SHP77 treated with DMSO at 0.1 percent for 48 hours (cell line): Measurements from ENCODE around the gene CHTOP.

Experiments
- DNase-seq: peaks from one replicate; lab custom pipeline; 2025; lab: John Stamatoyannopoulos, UW

CHTOP gene

DNA sequence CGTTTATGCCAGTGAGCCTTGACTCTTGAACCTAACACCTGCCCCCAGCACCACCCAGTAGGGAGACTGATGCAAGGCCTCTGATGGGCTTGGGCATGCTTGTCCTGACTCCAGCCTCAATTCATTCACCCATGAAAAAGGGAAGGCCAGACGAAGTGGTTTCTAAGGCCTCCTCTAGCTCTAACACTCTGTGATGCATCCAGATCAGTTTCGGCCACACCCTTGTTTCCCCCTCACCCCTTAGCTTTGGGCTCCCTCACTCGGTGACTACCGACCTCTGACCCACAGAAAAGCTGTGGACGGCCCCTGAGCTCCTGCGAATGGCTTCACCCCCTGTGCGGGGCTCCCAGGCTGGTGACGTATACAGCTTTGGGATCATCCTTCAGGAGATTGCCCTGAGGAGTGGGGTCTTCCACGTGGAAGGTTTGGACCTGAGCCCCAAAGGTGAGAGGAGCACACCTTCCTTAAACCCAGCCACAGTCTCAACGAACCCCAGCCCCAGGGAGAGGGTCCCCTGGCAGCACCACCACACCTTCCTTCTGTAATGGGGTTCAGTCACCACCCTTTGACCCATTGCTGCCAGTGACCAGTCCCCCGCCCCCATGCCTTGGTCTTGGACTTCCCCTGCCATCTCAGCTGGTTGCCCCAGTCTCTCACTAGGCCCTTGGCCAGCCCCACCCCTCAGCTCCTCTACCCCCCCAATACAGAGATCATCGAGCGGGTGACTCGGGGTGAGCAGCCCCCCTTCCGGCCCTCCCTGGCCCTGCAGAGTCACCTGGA, 53.7 kb downstream of the CHTOP start:
- DNase-seq: no peak

DNA sequence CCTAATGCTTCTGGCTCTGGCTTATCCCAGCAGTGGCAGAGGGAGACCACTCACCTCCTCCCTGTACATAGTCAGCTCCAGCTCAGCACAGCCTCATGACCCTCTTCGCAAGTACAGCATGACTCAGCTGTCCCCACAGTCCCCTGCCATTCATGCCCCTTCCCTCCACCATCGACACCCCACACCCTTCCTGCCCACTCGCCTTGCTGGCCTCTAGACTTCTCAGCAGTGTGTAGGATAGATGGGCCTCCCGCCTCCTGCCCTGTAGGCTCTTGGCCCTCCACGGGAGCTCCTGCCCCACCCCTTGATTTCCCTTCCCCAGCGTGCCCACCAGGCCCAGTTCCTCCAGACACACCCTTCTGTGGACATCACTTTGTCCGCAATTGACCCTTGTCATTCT, 54.4 kb downstream of the CHTOP start:
- DNase-seq: no peak

DNA sequence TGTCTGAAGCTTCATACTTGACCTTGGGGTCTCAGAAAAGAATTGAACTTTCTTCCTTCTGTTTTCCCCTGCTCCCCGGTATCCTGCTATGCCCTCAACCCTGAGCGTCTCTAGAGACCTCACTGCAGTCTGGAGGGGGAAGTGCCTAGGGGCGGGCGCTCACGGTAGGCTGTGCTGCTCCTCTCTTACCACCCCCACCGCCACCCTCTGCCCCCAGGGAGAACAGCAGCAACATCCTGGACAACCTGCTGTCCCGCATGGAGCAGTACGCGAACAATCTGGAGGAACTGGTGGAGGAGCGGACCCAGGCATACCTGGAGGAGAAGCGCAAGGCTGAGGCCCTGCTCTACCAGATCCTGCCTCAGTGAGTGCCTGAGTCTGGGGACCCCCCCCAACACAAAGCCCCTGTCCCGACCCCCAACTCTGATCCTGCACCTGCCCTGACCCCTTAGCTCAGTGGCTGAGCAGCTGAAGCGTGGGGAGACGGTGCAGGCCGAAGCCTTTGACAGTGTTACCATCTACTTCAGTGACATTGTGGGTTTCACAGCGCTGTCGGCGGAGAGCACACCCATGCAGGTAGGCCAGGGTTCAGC, 55.0 kb downstream of the CHTOP start:
- DNase-seq: no peak

DNA sequence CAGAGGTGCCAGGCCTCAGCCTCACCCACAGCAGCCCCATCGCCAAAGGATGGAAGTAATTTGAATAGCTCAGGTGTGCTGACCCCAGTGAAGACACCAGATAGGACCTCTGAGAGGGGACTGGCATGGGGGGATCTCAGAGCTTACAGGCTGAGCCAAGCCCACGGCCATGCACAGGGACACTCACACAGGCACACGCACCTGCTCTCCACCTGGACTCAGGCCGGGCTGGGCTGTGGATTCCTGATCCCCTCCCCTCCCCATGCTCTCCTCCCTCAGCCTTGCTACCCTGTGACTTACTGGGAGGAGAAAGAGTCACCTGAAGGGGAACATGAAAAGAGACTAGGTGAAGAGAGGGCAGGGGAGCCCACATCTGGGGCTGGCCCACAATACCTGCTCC, 59.6 kb downstream of the CHTOP start:
- no peak for DNase-seq
